Common myeloid progenitor, CD34-positive (primary cell): ENCODE measurements around the gene AUTS2.

Experiments used
- CTCF ChIA-PET: fragments of 350-600 bp; sonication (Branson Sonifier 250); formaldehyde crosslinking; loops from one replicate; lab custom pipeline; 2021; ENCODE audit warnings: antibody characterized with exemption; lab: Charles Lee
- POLR2A ChIA-PET: fragments of 350-600 bp; sonication (Branson Sonifier 250); formaldehyde crosslinking; loops from one replicate; lab custom pipeline; 2021; ENCODE audit warnings: antibody characterized with exemption; lab: Charles Lee
- DNase-seq, 3 donors: peaks; one replicate each; pipeline versions ENCODE4 v3.0.0 to v3.0.0-alpha.2; 2013
- H3K27ac ChIP-seq, 2 experiments: 1 replicate in 1 of 2; 2 replicates in 1 of 2; pipeline ENCODE4 v1.7.0; 2013; ENCODE audit warnings: inconsistent platforms in 2 of 2, low read length in 2 of 2, mild to moderate bottlenecking in 2 of 2, low read depth in 1 of 2, moderate library complexity in 1 of 2; ENCODE audit not compliant: severe bottlenecking in 2 of 2, insufficient read depth in 1 of 2, poor library complexity in 1 of 2
- H3K27me3 ChIP-seq, 5 experiments: replicated peaks in 2 of 5; 1 replicate in 3 of 5; 2 replicates in 2 of 5; pipeline versions ENCODE4 v1.6.1 to v1.7.0; 2013; ENCODE audit warnings: low read length in 4 of 5, mild to moderate bottlenecking in 2 of 5, moderate library complexity in 2 of 5, inconsistent platforms in 1 of 5; ENCODE audit not compliant: insufficient read depth in 5 of 5, control insufficient read depth in 4 of 5
- H3K36me3 ChIP-seq, 4 experiments: 1 replicate in 2 of 4; 2 replicates in 2 of 4; pipeline versions ENCODE4 v1.6.1 to v1.7.0; 2013; ENCODE audit warnings: low read length in 3 of 4, control low read depth in 1 of 4, mild to moderate bottlenecking in 1 of 4; ENCODE audit not compliant: control insufficient read depth in 4 of 4, insufficient read depth in 4 of 4
- H3K4me1 ChIP-seq, 4 experiments: 1 replicate in 3 of 4; 2 replicates in 1 of 4; pipeline versions ENCODE4 v1.6.1 to v1.7.1; 2013; ENCODE audit warnings: low read length in 3 of 4, mild to moderate bottlenecking in 3 of 4, control low read depth in 1 of 4, inconsistent platforms in 1 of 4, moderate library complexity in 1 of 4; ENCODE audit not compliant: control insufficient read depth in 4 of 4, insufficient read depth in 4 of 4; ENCODE audit errors: control extremely low read depth in 1 of 4
- H3K4me3 ChIP-seq, 7 experiments: 1 replicate in 4 of 7; 2 replicates in 3 of 7; pipeline versions ENCODE4 v1.5.1 to v1.7.0; 2013; ENCODE audit warnings: mild to moderate bottlenecking in 7 of 7, low read length in 6 of 7, moderate library complexity in 6 of 7, inconsistent platforms in 2 of 7, low read depth in 2 of 7, control low read depth in 1 of 7; ENCODE audit not compliant: insufficient read depth in 4 of 7, control insufficient read depth in 1 of 7; ENCODE audit errors: extremely low read depth in 1 of 7
- H3K9me3 ChIP-seq, 5 experiments: 1 replicate in 4 of 5; 2 replicates in 1 of 5; pipeline versions ENCODE4 v1.6.1 to v1.7.1; 2013; ENCODE audit warnings: low read length in 4 of 5, mild to moderate bottlenecking in 2 of 5, inconsistent platforms in 1 of 5, low read depth in 1 of 5, moderate library complexity in 1 of 5; ENCODE audit not compliant: control insufficient read depth in 4 of 5, insufficient read depth in 2 of 5; ENCODE audit errors: control extremely low read depth in 1 of 5
- WGBS: methylation state at CpG from one replicate; pipeline ENCODE4 v1.1.5; 2013; ENCODE audit not compliant: insufficient coverage; 5-methylcytosine and 5-hydroxymethylcytosine counted together

AUTS2 gene

DNA sequence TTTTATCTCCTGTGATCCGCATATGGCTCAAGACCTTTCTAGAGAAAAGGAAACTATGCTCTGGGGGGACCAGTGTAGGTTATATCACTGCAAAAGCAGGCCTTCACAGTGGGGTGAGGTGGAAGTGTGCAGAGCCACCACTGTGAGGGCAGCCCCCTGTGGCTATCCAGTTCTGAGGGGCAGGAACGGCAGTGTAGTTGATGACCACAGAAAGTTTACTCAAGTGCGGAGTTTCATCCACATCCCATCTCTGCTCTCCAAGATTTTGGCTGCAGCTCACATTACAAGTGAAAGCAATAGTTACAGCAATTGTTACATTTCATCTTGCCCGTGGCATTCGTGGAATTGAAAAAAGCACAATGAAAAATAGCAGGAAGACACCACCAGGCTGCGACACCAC is 1187.8 kb downstream of the AUTS2 start:
- H3K4me1 ChIP-seq: no peaks in the 10 kb centered on the region
- 94% methylated on average over 4 of the region's 6 CpGs for WGBS
- POLR2A ChIA-PET: no interaction called here
- H3K27me3 ChIP-seq: no peaks in the 10 kb centered on the region
- CTCF ChIA-PET: no interaction called here
- no peak overlapping the region for H3K4me3 ChIP-seq
- H3K36me3 ChIP-seq: peaks cover 4 to 44% (median 41%) of the 10 kb centered on the region in 4 experiments
- no peak overlapping the region for H3K27ac ChIP-seq
- DNase-seq: no peak
- peaks cover 0 to 8% (median 0%) of the 10 kb centered on the region in 5 experiments for H3K9me3 ChIP-seq

GRCh38 chr7:70787286-70787685 is 1189.0 kb downstream of the AUTS2 start:
- ChIA-PET POLR2A (interaction anchor here (0.6 kb wide), 1 partner anchor 8 kb away, joined by 3 read pairs; no protein-coding TSS in a partner anchor), CTCF (no interaction called here)
- Histone ChIP-seq H3K9me3 (peaks cover 0 to 8% (median 0%) of the 10 kb centered on the region in 5 experiments), H3K27me3 (no peaks in the 10 kb centered on the region), H3K27ac (no peak overlapping the region), H3K36me3 (peaks cover 4 to 41% (median 34%) of the 10 kb centered on the region in 4 experiments), H3K4me1 (no peaks in the 10 kb centered on the region), H3K4me3 (no peak overlapping the region)
- DNase-seq: no peak
- 95% methylated on average over 25 of the region's 25 CpGs for WGBS

- Histone ChIP-seq H3K9me3 (peaks cover 0 to 8% (median 0%) of the 10 kb centered on the region in 5 experiments), H3K4me3 (no peak overlapping the region), H3K27me3 (no peaks in the 10 kb centered on the region), H3K4me1 (no peaks in the 10 kb centered on the region), H3K36me3 (peaks cover 7 to 40% (median 30%) of the 10 kb centered on the region in 4 experiments), H3K27ac (no peak overlapping the region)
- WGBS: 96% methylated on average over 2 of the region's 8 CpGs
- no peak for DNase-seq
- ChIA-PET POLR2A (no interaction called here), CTCF (no interaction called here)
Observed at GRCh38 chr7:70787771-70788170, 1189.5 kb downstream of the AUTS2 start.

GRCh38 chr7:70788276-70788675 is 1190.0 kb downstream of the AUTS2 start:
- no peak overlapping the region for H3K27ac ChIP-seq

DNA sequence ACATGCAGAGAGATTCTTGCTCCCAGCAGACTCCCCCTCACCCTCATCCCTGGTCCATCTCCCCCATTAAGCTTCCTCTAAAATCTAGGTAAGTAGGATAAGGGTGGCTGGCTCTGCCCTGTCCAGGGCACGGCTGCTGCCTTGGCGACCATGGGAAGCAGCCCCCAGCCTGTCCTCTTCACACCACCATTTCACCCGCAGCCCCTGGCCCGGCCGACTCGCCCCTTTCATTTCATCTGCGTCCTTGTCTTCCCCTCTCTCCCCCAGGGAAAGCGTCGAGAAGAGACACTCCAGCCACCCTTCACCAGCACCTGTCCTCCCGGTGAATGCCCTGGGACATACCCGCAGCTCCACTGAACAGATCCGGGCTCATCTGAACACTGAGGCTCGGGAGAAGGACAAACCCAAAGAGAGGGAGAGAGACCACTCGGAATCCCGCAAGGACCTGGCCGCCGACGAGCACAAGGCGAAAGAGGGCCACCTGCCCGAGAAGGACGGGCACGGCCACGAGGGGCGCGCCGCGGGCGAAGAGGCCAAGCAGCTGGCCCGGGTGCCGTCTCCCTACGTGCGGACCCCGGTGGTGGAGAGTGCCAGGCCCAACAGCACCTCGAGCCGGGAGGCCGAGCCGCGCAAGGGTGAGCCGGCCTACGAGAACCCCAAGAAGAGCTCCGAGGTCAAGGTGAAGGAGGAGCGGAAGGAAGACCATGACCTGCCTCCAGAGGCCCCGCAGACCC is 1191.4 kb downstream of the AUTS2 start:
- Histone ChIP-seq H3K9me3 (peaks cover 0 to 8% (median 0%) of the 10 kb centered on the region in 5 experiments), H3K36me3 (peaks cover 8 to 36% (median 25%) of the 10 kb centered on the region in 4 experiments), H3K4me1 (no peaks in the 10 kb centered on the region), H3K27me3 (no peaks in the 10 kb centered on the region), H3K27ac (no peak overlapping the region), H3K4me3 (no peak overlapping the region)
- POLR2A ChIA-PET: no interaction called here
- CTCF ChIA-PET: no interaction called here
- WGBS: 96% methylated on average over 37 of the region's 43 CpGs
- no peak for DNase-seq

More at GRCh38 chr7:70788276-70788675, 1190.0 kb downstream of the AUTS2 start:
- no peaks in the 10 kb centered on the region for H3K27me3 ChIP-seq
- H3K4me1 ChIP-seq: no peaks in the 10 kb centered on the region
- ChIA-PET POLR2A (no interaction called here), CTCF (interaction anchor here (0.5 kb wide), 1 partner anchor 29 kb away, joined by 3 read pairs; no protein-coding TSS in a partner anchor)
- H3K4me3 ChIP-seq: no peak overlapping the region
- 100% methylated on average over 6 of the region's 7 CpGs for WGBS
- H3K9me3 ChIP-seq: peaks cover 0 to 8% (median 0%) of the 10 kb centered on the region in 5 experiments
- no peak for DNase-seq
- peaks cover 8 to 40% (median 29%) of the 10 kb centered on the region in 4 experiments for H3K36me3 ChIP-seq

GRCh38 chr7:70790215-70791073 is 1192.2 kb downstream of the AUTS2 start:
- CTCF ChIA-PET: no interaction called here
- POLR2A ChIA-PET: no interaction called here
- peaks cover 0 to 8% (median 0%) of the 10 kb centered on the region in 5 experiments for H3K9me3 ChIP-seq
- no peaks in the 10 kb centered on the region for H3K27me3 ChIP-seq
- no peak overlapping the region for H3K4me3 ChIP-seq
- 95% methylated on average over 38 of the region's 63 CpGs for WGBS
- H3K36me3 ChIP-seq: peaks cover 7 to 29% (median 20%) of the 10 kb centered on the region in 4 experiments
- no peaks in the 10 kb centered on the region for H3K4me1 ChIP-seq
- DNase-seq: no peak
- H3K27ac ChIP-seq: no peak overlapping the region
